DMS53 treated with DMSO at 0.1 percent for 48 hours (cell line): Measurements from ENCODE around the gene NUB1.

Experiments
- DNase-seq: peaks from one replicate; lab custom pipeline; 2025; ENCODE audit not compliant: unreplicated experiment; lab: John Stamatoyannopoulos, UW

Gene NUB1

GRCh38 chr7:151343516-151343915, 1.9 kb downstream of the NUB1 start:
- no peak for DNase-seq

- no peak for DNase-seq
These were observed 4.2 kb downstream of the NUB1 start for GRCh38 chr7:151345576-151346469.

GRCh38 chr7:151346470-151346769, 4.8 kb downstream of the NUB1 start:
- DNase-seq: no peak

- DNase-seq: no peak
These were observed 5.6 kb downstream of the NUB1 start for GRCh38 chr7:151347200-151347599.

- DNase-seq: no peak
These were observed 7.4 kb downstream of the NUB1 start for GRCh38 chr7:151348970-151349369.

- no peak for DNase-seq
These were observed 7.9 kb downstream of the NUB1 start for GRCh38 chr7:151349507-151349853.

GRCh38 chr7:151351027-151351426, 9.4 kb downstream of the NUB1 start:
- DNase-seq: peak; percentile 3

GRCh38 chr7:151351967-151352366, 10.4 kb downstream of the NUB1 start:
- DNase-seq: no peak

GRCh38 chr7:151352512-151352911, 10.9 kb downstream of the NUB1 start:
- DNase-seq: no peak

GRCh38 chr7:151361193-151361959, 19.8 kb downstream of the NUB1 start:
- DNase-seq: no peak

- no peak for DNase-seq
These were observed 21.6 kb downstream of the NUB1 start for GRCh38 chr7:151363182-151363581.

- no peak for DNase-seq
These were observed 24.7 kb downstream of the NUB1 start for GRCh38 chr7:151366166-151366879.

GRCh38 chr7:151366880-151367222, 25.2 kb downstream of the NUB1 start:
- DNase-seq: no peak

- DNase-seq: no peak
These were observed 25.7 kb downstream of the NUB1 start for GRCh38 chr7:151367284-151367683.

- peak; percentile 87 for DNase-seq
These were observed 26.5 kb downstream of the NUB1 start for GRCh38 chr7:151368136-151368571.

GRCh38 chr7:151371266-151371665, 29.7 kb downstream of the NUB1 start:
- no peak for DNase-seq

- DNase-seq: no peak
These were observed 31.1 kb downstream of the NUB1 start for GRCh38 chr7:151372612-151373265.

- DNase-seq: no peak
These were observed 32.0 kb downstream of the NUB1 start for GRCh38 chr7:151373599-151373998.

- no peak for DNase-seq
These were observed 32.5 kb downstream of the NUB1 start for GRCh38 chr7:151374139-151374538.

GRCh38 chr7:151374726-151375125, 33.1 kb downstream of the NUB1 start:
- no peak for DNase-seq

GRCh38 chr7:151375530-151376217, 34.1 kb downstream of the NUB1 start:
- DNase-seq: no peak
